OCI-LY7 (cell line): ENCODE results near the gene PCYT2. TPM values are rescaled to one million over a fixed set of nuclear protein-coding genes. Genes with fewer than 3 reads are reported as not detected.

Experiments used
- BruUV-seq: library from RNA; stranded (reverse); fragments of 400-500 nt; replicated peaks from 2 replicates; lab custom pipeline; 2021; lab: Mats Ljungman, UMichigan
- CTCF ChIA-PET: fragments of 300-600 bp; sonication (Branson Sonifier 250); formaldehyde crosslinking; loops from one replicate; lab custom pipeline; 2022; ENCODE audit warnings: antibody characterized with exemption; ENCODE audit not compliant: unreplicated experiment; lab: Charles Lee
- POLR2A ChIA-PET: fragments of 300-600 bp; sonication (Branson Sonifier 250); formaldehyde crosslinking; loops from one replicate; lab custom pipeline; 2022; ENCODE audit warnings: antibody characterized with exemption; lab: Charles Lee
- DNase-seq: peaks from one replicate; pipeline ENCODE4 v3.0.0-alpha.2; 2015; ENCODE audit warnings: low spot score
- H2AFZ ChIP-seq: fragments of 200-600 bp; sonication (generic), shearing (Covaris generic); 2 replicates; pipeline ENCODE4 v1.6.1; 2014; ENCODE audit warnings: mild to moderate bottlenecking, antibody characterized with exemption, low read length, moderate library complexity
- H3K27ac ChIP-seq: fragments of 200-600 bp; sonication (generic); 2 replicates; pipeline ENCODE4 v1.5.1; 2014; ENCODE audit warnings: mixed run types, low read depth, mild to moderate bottlenecking, moderate library complexity, low read length, inconsistent platforms; ENCODE audit not compliant: poor library complexity, severe bottlenecking
- H3K36me3 ChIP-seq: fragments of 200-600 bp; sonication (generic); 2 replicates; pipeline ENCODE4 v1.6.1; 2014; ENCODE audit warnings: mild to moderate bottlenecking, antibody characterized with exemption, low read length, moderate library complexity, mixed read lengths; ENCODE audit not compliant: insufficient read depth
- H3K4me1 ChIP-seq: fragments of 200-600 bp; sonication (generic); 2 replicates; pipeline ENCODE4 v1.5.1; 2014; ENCODE audit warnings: mild to moderate bottlenecking, low read length; ENCODE audit not compliant: insufficient read depth, poor library complexity, severe bottlenecking
- H3K4me2 ChIP-seq: fragments of 200-600 bp; sonication (generic); 2 replicates; pipeline ENCODE4 v1.6.1; 2014; ENCODE audit warnings: mild to moderate bottlenecking, low read length
- H3K4me3 ChIP-seq: fragments of 200-600 bp; sonication (generic); 2 replicates; pipeline ENCODE4 v1.5.1; 2014; ENCODE audit warnings: mild to moderate bottlenecking, low read depth, low read length; ENCODE audit not compliant: poor library complexity, severe bottlenecking
- H3K79me2 ChIP-seq: fragments of 200-600 bp; sonication (generic); 2 replicates; pipeline ENCODE4 v1.6.1; 2016; ENCODE audit warnings: low read depth, mild to moderate bottlenecking, low read length, moderate library complexity, mixed read lengths; ENCODE audit not compliant: insufficient read depth
- H3K9me2 ChIP-seq: fragments of 200-600 bp; sonication (generic); 2 replicates; pipeline ENCODE4 v1.6.1; 2016; ENCODE audit warnings: mild to moderate bottlenecking, low read length, mixed read lengths; ENCODE audit not compliant: insufficient read depth
- H3K9me3 ChIP-seq: fragments of 200-600 bp; sonication (generic); 2 replicates; pipeline ENCODE4 v1.6.1; 2014; ENCODE audit warnings: mild to moderate bottlenecking, mixed run types, low read length, mixed read lengths
- H4K20me1 ChIP-seq: fragments of 200-600 bp; sonication (generic); 2 replicates; pipeline ENCODE4 v1.6.1; 2014; ENCODE audit warnings: mild to moderate bottlenecking, antibody characterized with exemption, low read length, moderate library complexity, mixed read lengths; ENCODE audit not compliant: insufficient read depth
- CTCF ChIP-seq: fragments of 200-600 bp; sonication (generic); conservative IDR thresholded peaks from 2 replicates; pipeline ENCODE4 v1.5.1; 2014; ENCODE audit warnings: mild to moderate bottlenecking, antibody characterized with exemption, low read length, moderate library complexity, mixed read lengths
- EZH2phosphoT487 ChIP-seq: fragments of 200-600 bp; sonication (generic); IDR thresholded peaks from 2 replicates; pipeline ENCODE4 v1.6.1; 2018; ENCODE audit warnings: low read depth, borderline replicate concordance, mild to moderate bottlenecking, mixed run types, antibody characterized with exemption, low read length, moderate library complexity, mixed read lengths
- intact Hi-C: fragments of 100-400 bp; cut with micrococcal nuclease; formaldehyde crosslinking; loops from one replicate; pipeline ENCODE4 v1.10.0; 2022; ENCODE audit not compliant: unreplicated experiment
- total RNA-seq, 2 experiments: library from RNA; depleted of rRNA in 1 of 2; stranded (reverse); fragments of >200 nt in 1 of 2; shearing (Covaris generic) in 1 of 2; gene quantifications; 2 replicates each; pipeline ENCODE4 v1.2.3, GENCODE V29; 2014 to 2022

Gene PCYT2
- total RNA-seq, 2 experiments from 2014 or later: 70.1 to 104 TPM

GRCh38 chr17:81931557-81932332 lies 20.5 kb upstream of the PCYT2 start:
- ChIA-PET CTCF (no interaction called here), POLR2A (no interaction called here)
- peaks cover 9% of the 10 kb centered on the region; the same call in 1 of the 2 replicates for H3K79me2 ChIP-seq
- no peaks in the 10 kb centered on the region for H3K9me2 ChIP-seq
- H3K4me1 ChIP-seq: peaks cover 21% of the 10 kb centered on the region
- intact Hi-C loops: no loop called here
- H3K27ac ChIP-seq: no peak overlapping the region
- no peak for TF ChIP-seq CTCF
- TF ChIP-seq EZH2phosphoT487: no peak
- H2AFZ ChIP-seq: no peak overlapping the region
- no peak overlapping the region for H3K4me3 ChIP-seq
- DNase-seq: no peak
- BruUV-seq: no TSS peak
- H4K20me1 ChIP-seq: no peaks in the 10 kb centered on the region
- H3K4me2 ChIP-seq: no peak overlapping the region
- peaks cover 30% of the 10 kb centered on the region for H3K36me3 ChIP-seq
- H3K9me3 ChIP-seq: no peaks in the 10 kb centered on the region

- BruUV-seq: no TSS peak
- ChIA-PET POLR2A (no interaction called here), CTCF (no interaction called here)
- Histone ChIP-seq H3K79me2 (peaks cover 10% of the 10 kb centered on the region), H3K4me2 (no peak overlapping the region), H2AFZ (no peak overlapping the region), H3K4me3 (no peak overlapping the region), H4K20me1 (no peaks in the 10 kb centered on the region), H3K4me1 (peaks cover 20% of the 10 kb centered on the region), H3K9me2 (no peaks in the 10 kb centered on the region), H3K36me3 (peaks cover 30% of the 10 kb centered on the region), H3K9me3 (no peaks in the 10 kb centered on the region), H3K27ac (no peak overlapping the region)
- no peak for DNase-seq
- TF ChIP-seq EZH2phosphoT487 (no peak), CTCF (no peak)
- intact Hi-C loops: no loop called here
These were observed 20.0 kb upstream of the PCYT2 start for GRCh38 chr17:81931189-81931556.
